GM12891 (cell line): ENCODE data around the gene SLC25A22.

ENCODE experiments used
- POLR2A ChIP-seq: IDR thresholded peaks from 2 replicates; pipeline ENCODE4 v1.6.1; 2011; ENCODE audit warnings: low read depth, low read length, control low read depth
- POLR2AphosphoS5 ChIP-seq: IDR thresholded peaks from 2 replicates; pipeline ENCODE4 v1.6.1; 2011; ENCODE audit warnings: low read depth, low read length, control low read depth
- SPI1 ChIP-seq: IDR thresholded peaks from 2 replicates; pipeline ENCODE4 v1.6.1; 2011; ENCODE audit warnings: low read depth, low read length, control low read depth
- TAF1 ChIP-seq: IDR thresholded peaks from 2 replicates; pipeline ENCODE4 v1.6.1; 2011; ENCODE audit warnings: low read depth, low read length, control low read depth

DNA sequence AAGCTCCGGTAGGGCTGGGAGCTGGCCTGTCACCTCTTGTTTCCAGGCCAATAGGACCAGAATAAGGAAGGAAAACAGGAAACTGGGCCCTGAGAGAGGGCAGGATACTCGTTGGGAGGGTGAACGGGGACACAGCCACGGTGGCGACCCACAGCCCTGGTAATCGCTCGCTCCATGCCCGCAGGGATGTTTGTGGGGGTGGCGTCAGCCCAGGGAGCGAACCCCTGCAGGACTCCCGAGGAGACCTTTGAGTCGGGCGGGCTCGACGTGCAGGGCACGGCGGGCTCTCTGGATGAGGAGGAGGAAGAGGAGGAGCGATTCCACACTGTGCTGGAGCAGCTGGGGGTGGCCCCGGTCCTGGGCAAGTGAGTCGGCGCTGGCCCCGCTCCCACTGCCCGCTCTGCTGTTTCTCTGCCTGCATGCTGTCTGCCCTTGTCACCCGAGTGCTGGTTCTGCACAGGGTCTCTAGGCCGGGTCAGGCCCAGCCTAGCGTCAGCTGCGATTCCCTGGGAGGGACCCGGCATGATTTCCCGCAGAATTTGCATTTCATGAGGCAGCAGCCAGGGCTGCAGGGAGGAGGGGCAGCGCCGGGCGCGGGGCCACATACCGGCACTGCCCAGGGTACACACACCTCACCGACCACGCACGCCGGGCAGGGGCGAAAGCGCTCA lies 31.2 kb upstream of the SLC25A22 start:
- TF ChIP-seq POLR2A (no peak), TAF1 (no peak), POLR2AphosphoS5 (no peak), SPI1 (no peak)
